ENCODE results near the gene MEF2C.

DNA sequence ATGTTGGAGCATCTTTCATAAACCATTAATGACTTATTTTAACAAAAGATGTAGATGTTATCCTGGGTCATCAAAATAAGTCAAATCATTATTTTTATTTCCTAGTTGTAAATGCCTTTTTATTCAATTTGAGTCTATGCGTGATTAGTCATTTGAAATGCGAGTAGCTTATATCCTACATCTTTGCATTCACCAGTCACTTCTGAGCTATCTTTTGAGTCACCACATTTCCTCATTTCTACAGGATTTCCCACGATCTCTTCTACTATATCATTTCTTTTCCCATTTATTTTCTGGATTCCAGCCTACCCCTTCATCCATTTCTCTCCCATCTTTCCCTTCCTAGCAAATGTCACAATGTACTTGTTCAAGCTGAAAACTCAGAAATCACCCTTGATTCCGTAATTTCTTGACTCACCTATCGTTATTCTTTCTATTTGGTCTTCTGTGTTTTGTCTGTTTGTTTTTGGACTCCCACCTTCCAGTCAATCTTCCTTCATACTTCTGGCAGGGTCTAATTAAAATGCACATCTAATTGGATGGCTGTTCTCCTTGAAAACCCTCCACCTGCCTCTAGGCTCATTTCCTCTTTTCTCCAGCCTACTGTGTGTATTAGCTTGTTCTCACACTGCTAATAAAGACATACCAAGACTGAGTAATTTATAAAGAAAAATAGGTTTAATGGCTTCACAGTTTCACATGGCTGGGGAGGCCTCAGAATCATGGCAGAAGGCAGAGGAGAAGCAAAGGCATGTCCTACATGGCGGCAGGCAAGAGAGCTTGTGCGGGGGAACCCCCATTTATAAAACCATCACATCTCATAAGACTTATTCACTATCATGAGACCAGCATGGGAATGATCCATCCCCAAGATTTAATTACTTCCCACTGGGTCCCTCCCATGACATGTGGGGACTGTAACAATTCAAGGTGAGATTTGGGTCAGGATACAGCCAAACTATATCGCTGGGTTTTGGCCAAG lies 112.4 kb downstream of the MEF2C start:
- TF ChIP-seq NR2C2 (CRISPR knock-in tag; IDR thresholded peaks at IDR 0.05): no peak
- TF ChIP-seq, protein P1, sequence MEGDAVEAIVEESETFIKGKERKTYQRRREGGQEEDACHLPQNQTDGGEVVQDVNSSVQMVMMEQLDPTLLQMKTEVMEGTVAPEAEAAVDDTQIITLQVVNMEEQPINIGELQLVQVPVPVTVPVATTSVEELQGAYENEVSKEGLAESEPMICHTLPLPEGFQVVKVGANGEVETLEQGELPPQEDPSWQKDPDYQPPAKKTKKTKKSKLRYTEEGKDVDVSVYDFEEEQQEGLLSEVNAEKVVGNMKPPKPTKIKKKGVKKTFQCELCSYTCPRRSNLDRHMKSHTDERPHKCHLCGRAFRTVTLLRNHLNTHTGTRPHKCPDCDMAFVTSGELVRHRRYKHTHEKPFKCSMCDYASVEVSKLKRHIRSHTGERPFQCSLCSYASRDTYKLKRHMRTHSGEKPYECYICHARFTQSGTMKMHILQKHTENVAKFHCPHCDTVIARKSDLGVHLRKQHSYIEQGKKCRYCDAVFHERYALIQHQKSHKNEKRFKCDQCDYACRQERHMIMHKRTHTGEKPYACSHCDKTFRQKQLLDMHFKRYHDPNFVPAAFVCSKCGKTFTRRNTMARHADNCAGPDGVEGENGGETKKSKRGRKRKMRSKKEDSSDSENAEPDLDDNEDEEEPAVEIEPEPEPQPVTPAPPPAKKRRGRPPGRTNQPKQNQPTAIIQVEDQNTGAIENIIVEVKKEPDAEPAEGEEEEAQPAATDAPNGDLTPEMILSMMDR (IDR thresholded peaks at IDR 0.05): no peak
- TF ChIP-seq, protein P2, sequence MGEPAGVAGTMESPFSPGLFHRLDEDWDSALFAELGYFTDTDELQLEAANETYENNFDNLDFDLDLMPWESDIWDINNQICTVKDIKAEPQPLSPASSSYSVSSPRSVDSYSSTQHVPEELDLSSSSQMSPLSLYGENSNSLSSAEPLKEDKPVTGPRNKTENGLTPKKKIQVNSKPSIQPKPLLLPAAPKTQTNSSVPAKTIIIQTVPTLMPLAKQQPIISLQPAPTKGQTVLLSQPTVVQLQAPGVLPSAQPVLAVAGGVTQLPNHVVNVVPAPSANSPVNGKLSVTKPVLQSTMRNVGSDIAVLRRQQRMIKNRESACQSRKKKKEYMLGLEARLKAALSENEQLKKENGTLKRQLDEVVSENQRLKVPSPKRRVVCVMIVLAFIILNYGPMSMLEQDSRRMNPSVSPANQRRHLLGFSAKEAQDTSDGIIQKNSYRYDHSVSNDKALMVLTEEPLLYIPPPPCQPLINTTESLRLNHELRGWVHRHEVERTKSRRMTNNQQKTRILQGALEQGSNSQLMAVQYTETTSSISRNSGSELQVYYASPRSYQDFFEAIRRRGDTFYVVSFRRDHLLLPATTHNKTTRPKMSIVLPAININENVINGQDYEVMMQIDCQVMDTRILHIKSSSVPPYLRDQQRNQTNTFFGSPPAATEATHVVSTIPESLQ (CRISPR knock-in tag; IDR thresholded peaks at IDR 0.05): no peak
- no peak for TF ChIP-seq NR1H2 (CRISPR knock-in tag; IDR thresholded peaks at IDR 0.05)
- TF ChIP-seq, protein P3, sequence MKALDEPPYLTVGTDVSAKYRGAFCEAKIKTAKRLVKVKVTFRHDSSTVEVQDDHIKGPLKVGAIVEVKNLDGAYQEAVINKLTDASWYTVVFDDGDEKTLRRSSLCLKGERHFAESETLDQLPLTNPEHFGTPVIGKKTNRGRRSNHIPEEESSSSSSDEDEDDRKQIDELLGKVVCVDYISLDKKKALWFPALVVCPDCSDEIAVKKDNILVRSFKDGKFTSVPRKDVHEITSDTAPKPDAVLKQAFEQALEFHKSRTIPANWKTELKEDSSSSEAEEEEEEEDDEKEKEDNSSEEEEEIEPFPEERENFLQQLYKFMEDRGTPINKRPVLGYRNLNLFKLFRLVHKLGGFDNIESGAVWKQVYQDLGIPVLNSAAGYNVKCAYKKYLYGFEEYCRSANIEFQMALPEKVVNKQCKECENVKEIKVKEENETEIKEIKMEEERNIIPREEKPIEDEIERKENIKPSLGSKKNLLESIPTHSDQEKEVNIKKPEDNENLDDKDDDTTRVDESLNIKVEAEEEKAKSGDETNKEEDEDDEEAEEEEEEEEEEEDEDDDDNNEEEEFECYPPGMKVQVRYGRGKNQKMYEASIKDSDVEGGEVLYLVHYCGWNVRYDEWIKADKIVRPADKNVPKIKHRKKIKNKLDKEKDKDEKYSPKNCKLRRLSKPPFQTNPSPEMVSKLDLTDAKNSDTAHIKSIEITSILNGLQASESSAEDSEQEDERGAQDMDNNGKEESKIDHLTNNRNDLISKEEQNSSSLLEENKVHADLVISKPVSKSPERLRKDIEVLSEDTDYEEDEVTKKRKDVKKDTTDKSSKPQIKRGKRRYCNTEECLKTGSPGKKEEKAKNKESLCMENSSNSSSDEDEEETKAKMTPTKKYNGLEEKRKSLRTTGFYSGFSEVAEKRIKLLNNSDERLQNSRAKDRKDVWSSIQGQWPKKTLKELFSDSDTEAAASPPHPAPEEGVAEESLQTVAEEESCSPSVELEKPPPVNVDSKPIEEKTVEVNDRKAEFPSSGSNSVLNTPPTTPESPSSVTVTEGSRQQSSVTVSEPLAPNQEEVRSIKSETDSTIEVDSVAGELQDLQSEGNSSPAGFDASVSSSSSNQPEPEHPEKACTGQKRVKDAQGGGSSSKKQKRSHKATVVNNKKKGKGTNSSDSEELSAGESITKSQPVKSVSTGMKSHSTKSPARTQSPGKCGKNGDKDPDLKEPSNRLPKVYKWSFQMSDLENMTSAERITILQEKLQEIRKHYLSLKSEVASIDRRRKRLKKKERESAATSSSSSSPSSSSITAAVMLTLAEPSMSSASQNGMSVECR (CRISPR knock-in tag; IDR thresholded peaks at IDR 0.05; ENCODE audit: borderline replicate concordance): no peak
- TF ChIP-seq, protein P4, sequence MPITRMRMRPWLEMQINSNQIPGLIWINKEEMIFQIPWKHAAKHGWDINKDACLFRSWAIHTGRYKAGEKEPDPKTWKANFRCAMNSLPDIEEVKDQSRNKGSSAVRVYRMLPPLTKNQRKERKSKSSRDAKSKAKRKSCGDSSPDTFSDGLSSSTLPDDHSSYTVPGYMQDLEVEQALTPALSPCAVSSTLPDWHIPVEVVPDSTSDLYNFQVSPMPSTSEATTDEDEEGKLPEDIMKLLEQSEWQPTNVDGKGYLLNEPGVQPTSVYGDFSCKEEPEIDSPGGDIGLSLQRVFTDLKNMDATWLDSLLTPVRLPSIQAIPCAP (CRISPR knock-in tag; IDR thresholded peaks at IDR 0.05): no peak
- TF ChIP-seq JUN (CRISPR knock-in tag; IDR thresholded peaks at IDR 0.05): no peak
- TF ChIP-seq, protein P5, sequence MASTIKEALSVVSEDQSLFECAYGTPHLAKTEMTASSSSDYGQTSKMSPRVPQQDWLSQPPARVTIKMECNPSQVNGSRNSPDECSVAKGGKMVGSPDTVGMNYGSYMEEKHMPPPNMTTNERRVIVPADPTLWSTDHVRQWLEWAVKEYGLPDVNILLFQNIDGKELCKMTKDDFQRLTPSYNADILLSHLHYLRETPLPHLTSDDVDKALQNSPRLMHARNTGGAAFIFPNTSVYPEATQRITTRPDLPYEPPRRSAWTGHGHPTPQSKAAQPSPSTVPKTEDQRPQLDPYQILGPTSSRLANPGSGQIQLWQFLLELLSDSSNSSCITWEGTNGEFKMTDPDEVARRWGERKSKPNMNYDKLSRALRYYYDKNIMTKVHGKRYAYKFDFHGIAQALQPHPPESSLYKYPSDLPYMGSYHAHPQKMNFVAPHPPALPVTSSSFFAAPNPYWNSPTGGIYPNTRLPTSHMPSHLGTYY (CRISPR knock-in tag; IDR thresholded peaks at IDR 0.05): no peak
- TF ChIP-seq, protein P6, sequence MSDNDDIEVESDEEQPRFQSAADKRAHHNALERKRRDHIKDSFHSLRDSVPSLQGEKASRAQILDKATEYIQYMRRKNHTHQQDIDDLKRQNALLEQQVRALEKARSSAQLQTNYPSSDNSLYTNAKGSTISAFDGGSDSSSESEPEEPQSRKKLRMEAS (CRISPR knock-in tag; IDR thresholded peaks at IDR 0.05): no peak
- TF ChIP-seq JAZF1 (CRISPR knock-in tag; IDR thresholded peaks at IDR 0.05): no peak
- TF ChIP-seq, protein P7, sequence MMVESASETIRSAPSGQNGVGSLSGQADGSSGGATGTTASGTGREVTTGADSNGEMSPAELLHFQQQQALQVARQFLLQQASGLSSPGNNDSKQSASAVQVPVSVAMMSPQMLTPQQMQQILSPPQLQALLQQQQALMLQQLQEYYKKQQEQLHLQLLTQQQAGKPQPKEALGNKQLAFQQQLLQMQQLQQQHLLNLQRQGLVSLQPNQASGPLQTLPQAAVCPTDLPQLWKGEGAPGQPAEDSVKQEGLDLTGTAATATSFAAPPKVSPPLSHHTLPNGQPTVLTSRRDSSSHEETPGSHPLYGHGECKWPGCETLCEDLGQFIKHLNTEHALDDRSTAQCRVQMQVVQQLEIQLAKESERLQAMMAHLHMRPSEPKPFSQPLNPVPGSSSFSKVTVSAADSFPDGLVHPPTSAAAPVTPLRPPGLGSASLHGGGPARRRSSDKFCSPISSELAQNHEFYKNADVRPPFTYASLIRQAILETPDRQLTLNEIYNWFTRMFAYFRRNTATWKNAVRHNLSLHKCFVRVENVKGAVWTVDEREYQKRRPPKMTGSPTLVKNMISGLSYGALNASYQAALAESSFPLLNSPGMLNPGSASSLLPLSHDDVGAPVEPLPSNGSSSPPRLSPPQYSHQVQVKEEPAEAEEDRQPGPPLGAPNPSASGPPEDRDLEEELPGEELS (CRISPR knock-in tag; IDR thresholded peaks at IDR 0.05): no peak
